MCF 10A (cell line): ENCODE measurements around the gene PKP4. TPM values are rescaled to one million over a fixed set of nuclear protein-coding genes. Genes with fewer than 3 reads are reported as not detected.

ENCODE experiments used
- BruUV-seq: library from RNA; stranded (reverse); fragments of 400-500 nt; replicated peaks from 2 replicates; lab custom pipeline; 2021; lab: Mats Ljungman, UMichigan
- CTCF ChIA-PET: fragments of 300-600 bp; sonication (Branson Sonifier 250); formaldehyde crosslinking; extraction: SDS; loops from one replicate; lab custom pipeline; 2021; ENCODE audit warnings: antibody characterized with exemption, inconsistent platforms; lab: Yijun Ruan, JAX
- POLR2A ChIA-PET: fragments of 300-600, 350-650 bp; sonication (Branson Sonifier 250); formaldehyde crosslinking; extraction: SDS; loops from one replicate; lab custom pipeline; 2020; ENCODE audit warnings: antibody characterized with exemption, inconsistent platforms; lab: Yijun Ruan, JAX
- DNase-seq: peaks from one replicate; pipeline ENCODE4 v3.0.0-alpha.2; 2018; ENCODE audit not compliant: unreplicated experiment
- H3K27ac Mint-ChIP-seq: one replicate; pipeline ENCODE4 v1.8.0; 2022; ENCODE audit warnings: mild to moderate bottlenecking, low read depth, mixed read lengths; ENCODE audit not compliant: unreplicated experiment
- H3K27me3 Mint-ChIP-seq: one replicate; pipeline ENCODE4 v1.8.0; 2022; ENCODE audit warnings: mixed read lengths; ENCODE audit not compliant: insufficient read depth, unreplicated experiment
- H3K36me3 Mint-ChIP-seq: one replicate; pipeline ENCODE4 v1.8.0; 2022; ENCODE audit warnings: mild to moderate bottlenecking, moderate library complexity, mixed read lengths; ENCODE audit not compliant: insufficient read depth, unreplicated experiment
- H3K4me1 Mint-ChIP-seq: one replicate; pipeline ENCODE4 v1.8.0; 2022; ENCODE audit warnings: mixed read lengths; ENCODE audit not compliant: insufficient read depth, unreplicated experiment
- H3K4me3 Mint-ChIP-seq: one replicate; pipeline ENCODE4 v1.8.0; 2022; ENCODE audit warnings: mild to moderate bottlenecking, moderate library complexity, mixed read lengths; ENCODE audit not compliant: unreplicated experiment
- H3K9me3 Mint-ChIP-seq: one replicate; pipeline ENCODE4 v1.8.0; 2022; ENCODE audit warnings: mixed read lengths; ENCODE audit not compliant: unreplicated experiment
- intact Hi-C: fragments of 100-400 bp; cut with micrococcal nuclease; formaldehyde crosslinking; loops from 2 replicates; pipeline ENCODE4 v1.14.1; 2022
- total RNA-seq: library from RNA; stranded (reverse); gene quantifications from 2 replicates; pipeline ENCODE4 v1.2.3, GENCODE V29; 2022
- TF ChIP-seq, protein P1 (sequence below): fragments of 200-600 bp; IDR thresholded peaks from one replicate; pipeline ENCODE4 v1.8.0; 2022; ENCODE audit warnings: antibody characterized with exemption, mild to moderate bottlenecking; ENCODE audit not compliant: unreplicated experiment

The PKP4 gene
- total RNA-seq, 1 experiment from 2014 or later: 63.7 TPM

DNA sequence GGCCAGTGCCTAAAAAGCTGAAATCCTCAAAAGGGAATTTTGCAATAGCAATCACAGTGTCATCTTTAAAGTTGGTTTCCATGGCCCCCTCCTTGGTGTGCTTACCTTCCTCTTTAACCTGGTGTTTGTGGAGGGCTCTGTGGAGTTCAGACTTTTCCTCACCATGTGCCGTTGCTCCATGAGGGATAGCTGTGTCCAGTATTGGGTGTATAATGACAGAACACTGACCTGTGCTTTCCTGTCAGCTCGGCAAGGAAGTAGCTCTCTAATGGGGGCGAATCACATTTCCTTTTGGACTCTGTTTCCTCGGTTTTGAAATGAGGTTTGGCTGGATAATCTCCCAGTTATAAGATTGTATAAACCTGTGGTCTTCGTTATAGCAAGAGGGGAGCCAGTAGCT lies 172.4 kb downstream of the PKP4 start:
- Mint-ChIP-seq H3K27me3 (no peaks in the 10 kb centered on the region), H3K36me3 (peaks cover 38% of the 10 kb centered on the region), H3K9me3 (no peaks in the 10 kb centered on the region), H3K4me1 (no peaks in the 10 kb centered on the region), H3K4me3 (no peak overlapping the region), H3K27ac (no peak overlapping the region)
- POLR2A ChIA-PET: interaction anchor here (1.1 kb wide), 1 partner anchor 10 kb away, joined by 3 read pairs; no protein-coding TSS in a partner anchor
- CTCF ChIA-PET: interaction anchor here (1.1 to 1.8 kb wide), 3 partner anchors 16 to 169 kb away, joined by 3 to 4 read pairs (median 4); no protein-coding TSS in a partner anchor
- intact Hi-C loops: no loop called here
- TF ChIP-seq, protein P1, sequence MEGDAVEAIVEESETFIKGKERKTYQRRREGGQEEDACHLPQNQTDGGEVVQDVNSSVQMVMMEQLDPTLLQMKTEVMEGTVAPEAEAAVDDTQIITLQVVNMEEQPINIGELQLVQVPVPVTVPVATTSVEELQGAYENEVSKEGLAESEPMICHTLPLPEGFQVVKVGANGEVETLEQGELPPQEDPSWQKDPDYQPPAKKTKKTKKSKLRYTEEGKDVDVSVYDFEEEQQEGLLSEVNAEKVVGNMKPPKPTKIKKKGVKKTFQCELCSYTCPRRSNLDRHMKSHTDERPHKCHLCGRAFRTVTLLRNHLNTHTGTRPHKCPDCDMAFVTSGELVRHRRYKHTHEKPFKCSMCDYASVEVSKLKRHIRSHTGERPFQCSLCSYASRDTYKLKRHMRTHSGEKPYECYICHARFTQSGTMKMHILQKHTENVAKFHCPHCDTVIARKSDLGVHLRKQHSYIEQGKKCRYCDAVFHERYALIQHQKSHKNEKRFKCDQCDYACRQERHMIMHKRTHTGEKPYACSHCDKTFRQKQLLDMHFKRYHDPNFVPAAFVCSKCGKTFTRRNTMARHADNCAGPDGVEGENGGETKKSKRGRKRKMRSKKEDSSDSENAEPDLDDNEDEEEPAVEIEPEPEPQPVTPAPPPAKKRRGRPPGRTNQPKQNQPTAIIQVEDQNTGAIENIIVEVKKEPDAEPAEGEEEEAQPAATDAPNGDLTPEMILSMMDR: no peak
- no TSS peak for BruUV-seq
- DNase-seq: no peak

DNA sequence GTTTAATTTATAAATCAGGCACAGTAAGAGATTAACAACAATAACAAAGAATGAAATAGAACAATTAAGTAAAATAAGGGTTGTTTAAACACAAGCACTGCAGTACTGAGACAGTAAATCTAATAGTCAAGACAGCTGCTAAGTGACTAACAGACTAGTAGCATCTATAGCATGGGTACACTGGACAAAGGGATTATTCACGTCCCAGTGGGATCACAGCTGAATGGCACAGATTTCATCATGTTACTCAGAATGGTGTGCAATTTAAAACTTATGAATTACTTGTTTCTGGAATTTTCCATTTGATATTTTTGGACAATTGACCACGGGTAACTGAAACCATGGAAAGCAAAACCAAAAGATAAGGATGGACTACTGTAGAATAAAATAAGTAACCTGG lies 176.5 kb downstream of the PKP4 start:
- Mint-ChIP-seq H3K9me3 (no peaks in the 10 kb centered on the region), H3K4me3 (no peak overlapping the region), H3K27ac (no peak overlapping the region), H3K4me1 (no peaks in the 10 kb centered on the region), H3K36me3 (peaks cover 45% of the 10 kb centered on the region), H3K27me3 (no peaks in the 10 kb centered on the region)
- intact Hi-C loops: no loop called here
- ChIA-PET POLR2A (no interaction called here), CTCF (no interaction called here)
- no TSS peak for BruUV-seq
- TF ChIP-seq, protein P1: no peak
- no peak for DNase-seq

DNA sequence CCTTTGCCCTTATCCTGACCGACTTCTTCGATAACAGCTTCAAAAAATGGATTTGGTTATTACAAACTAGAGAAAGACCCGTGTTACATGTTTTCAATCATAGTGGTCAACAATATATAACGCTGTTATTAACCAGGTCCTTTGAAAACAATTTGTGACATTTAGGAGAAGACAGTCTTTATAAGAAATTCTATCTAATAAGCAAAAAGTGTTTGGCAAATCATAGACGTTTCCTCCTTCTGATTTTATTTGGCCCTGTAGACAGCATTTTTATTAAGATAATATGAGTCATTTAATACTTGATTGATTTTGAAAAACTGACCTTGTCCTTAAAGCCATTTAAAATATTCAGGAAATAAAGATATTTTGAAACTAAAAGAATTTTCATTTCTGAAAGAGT lies 177.9 kb downstream of the PKP4 start:
- BruUV-seq: no TSS peak
- intact Hi-C loops: no loop called here
- ChIA-PET POLR2A (interaction anchor here (0.6 to 1.0 kb wide), 2 partner anchors 146 to 177 kb away, joined by 3 read pairs; no protein-coding TSS in a partner anchor), CTCF (interaction anchor here (0.5 to 1.1 kb wide), 3 partner anchors 14 to 118 kb away, joined by 3 read pairs; no protein-coding TSS in a partner anchor)
- no peak overlapping the region for H3K4me3 Mint-ChIP-seq
- no peaks in the 10 kb centered on the region for H3K4me1 Mint-ChIP-seq
- H3K27me3 Mint-ChIP-seq: no peaks in the 10 kb centered on the region
- H3K27ac Mint-ChIP-seq: no peak overlapping the region
- no peaks in the 10 kb centered on the region for H3K9me3 Mint-ChIP-seq
- no peak for DNase-seq
- TF ChIP-seq, protein P1: no peak
- H3K36me3 Mint-ChIP-seq: peaks cover 50% of the 10 kb centered on the region

DNA sequence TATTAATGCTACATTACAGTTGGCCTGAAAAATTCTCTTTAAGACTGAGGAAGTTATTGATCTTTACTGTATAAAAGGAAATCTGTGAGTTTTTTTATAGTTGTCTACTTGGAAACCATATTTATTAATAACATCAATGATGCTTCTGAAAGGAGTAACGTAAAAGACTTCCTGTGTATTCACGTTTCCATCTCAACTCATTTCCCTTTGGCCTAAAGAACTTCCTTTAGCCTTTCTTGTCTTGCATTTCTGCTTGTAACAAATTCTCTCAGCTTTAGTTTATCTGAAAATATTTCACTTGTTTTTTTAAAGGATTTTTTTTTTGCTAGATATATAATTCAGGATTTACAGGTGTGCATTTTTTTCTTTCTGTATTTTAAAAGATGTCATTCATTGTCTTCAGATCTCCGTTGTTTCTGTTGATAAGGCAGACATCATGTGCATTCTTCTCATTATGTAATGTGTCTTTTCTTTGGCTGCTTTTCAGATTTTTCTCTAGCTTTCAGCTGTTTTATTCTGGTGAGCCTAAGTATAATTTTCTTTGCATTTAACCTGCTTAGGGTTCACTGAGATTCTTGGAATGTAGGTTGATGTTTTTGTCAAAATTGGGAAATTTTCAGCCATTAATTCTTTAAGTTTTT lies 179.3 kb downstream of the PKP4 start:
- Mint-ChIP-seq H3K27me3 (no peaks in the 10 kb centered on the region), H3K9me3 (no peaks in the 10 kb centered on the region), H3K4me1 (no peaks in the 10 kb centered on the region), H3K36me3 (peaks cover 63% of the 10 kb centered on the region), H3K27ac (no peak overlapping the region), H3K4me3 (no peak overlapping the region)
- TF ChIP-seq, protein P1: no peak
- CTCF ChIA-PET: interaction anchor here (0.6 to 1.7 kb wide), 5 partner anchors 14 to 352 kb away, joined by 3 to 4 read pairs (median 3); no protein-coding TSS in a partner anchor
- intact Hi-C loops: no loop called here
- no peak for DNase-seq
- BruUV-seq: no TSS peak
- POLR2A ChIA-PET: no interaction called here
